ENCODE results near the gene TBC1D4.

TBC1D4 gene

GRCh38 chr13:75482070-75482819 is at the start of gene TBC1D4:
TBC1D4 (minus strand) TSS chr13:75482169; CDS start chr13:75481767, 402 bp downstream.
- H3K4me3 ChIP-seq (ENCODE audit: low read depth, low read length): peak within 1 kb of the TSS; percentile 70
- ChIA-PET CTCF (interaction anchor here (0.6 to 5.4 kb wide), 36 partner anchors 9 to 158 kb away, joined by 3 to 44 read pairs (median 4); partner anchors contain the start of genes COMMD6 and UCHL3), POLR2A (interaction anchor here (1.1 to 1.7 kb wide), 4 partner anchors 14 to 117 kb away, joined by 3 to 5 read pairs (median 4); partner anchors contain the start of gene COMMD6)
- DNase-seq (ENCODE audit: low read depth, low spot score): peak; percentile 44
- TF ChIP-seq CTCF (IDR thresholded peaks at IDR 0.05; ENCODE audit: insufficient read depth, low read length, missing control alignments): peak; percentile 61

GRCh38 chr13:75530549-75530961 is 48.6 kb upstream of the TBC1D4 start:
- no peak for TF ChIP-seq CTCF (IDR thresholded peaks at IDR 0.05; ENCODE audit: insufficient read depth, low read length, missing control alignments)
- DNase-seq (ENCODE audit: low read depth, low spot score): no peak
- H3K4me3 ChIP-seq (ENCODE audit: low read depth, low read length): no peak overlapping the region
- ChIA-PET CTCF (interaction anchor here (1.3 to 1.6 kb wide), 3 partner anchors 9 to 48 kb away, joined by 4 to 6 read pairs (median 5); partner anchors contain the start of gene TBC1D4), POLR2A (interaction anchor here (1.5 kb wide), 1 partner anchor 49 kb away, joined by 4 read pairs; the partner anchor contains the start of gene TBC1D4)

GRCh38 chr13:75521956-75522355 is 40.0 kb upstream of the TBC1D4 start:
- POLR2A ChIA-PET: no interaction called here
- DNase-seq (ENCODE audit: low read depth, low spot score): no peak
- CTCF ChIA-PET: interaction anchor here (1.3 to 1.5 kb wide), 2 partner anchors 10 to 39 kb away, joined by 3 to 4 read pairs; partner anchors contain the start of gene TBC1D4

GRCh38 chr13:75518439-75519088 is 36.6 kb upstream of the TBC1D4 start:
- POLR2A ChIA-PET: interaction anchor here (0.6 kb wide), 1 partner anchor 16 kb away, joined by 3 read pairs; no protein-coding TSS in a partner anchor
- CTCF ChIA-PET: no interaction called here

More at GRCh38 chr13:75521956-75522355, 40.0 kb upstream of the TBC1D4 start:
- no peak for TF ChIP-seq CTCF (IDR thresholded peaks at IDR 0.05; ENCODE audit: insufficient read depth, low read length, missing control alignments)
- no peak overlapping the region for H3K4me3 ChIP-seq (ENCODE audit: low read depth, low read length)

GRCh38 chr13:75514080-75514995 is 32.4 kb upstream of the TBC1D4 start:
- ChIA-PET CTCF (interaction anchor here (1.6 to 3.0 kb wide), 3 partner anchors 9 to 22 kb away, joined by 4 to 16 read pairs (median 5); partner anchors contain the start of gene COMMD6), POLR2A (interaction anchor here (0.7 kb wide), 1 partner anchor 29 kb away, joined by 3 read pairs; no protein-coding TSS in a partner anchor)
- TF ChIP-seq CTCF (IDR thresholded peaks at IDR 0.05; ENCODE audit: insufficient read depth, low read length, missing control alignments): no peak
- no peak for DNase-seq (ENCODE audit: low read depth, low spot score)
- H3K4me3 ChIP-seq (ENCODE audit: low read depth, low read length): no peak overlapping the region

More at GRCh38 chr13:75518439-75519088, 36.6 kb upstream of the TBC1D4 start:
- H3K4me3 ChIP-seq (ENCODE audit: low read depth, low read length): no peak overlapping the region
- no peak for DNase-seq (ENCODE audit: low read depth, low spot score)
- TF ChIP-seq CTCF (IDR thresholded peaks at IDR 0.05; ENCODE audit: insufficient read depth, low read length, missing control alignments): no peak
